Neutrophil (primary cell): ENCODE measurements around the gene NUDC.

Source experiments
- H3K27ac ChIP-seq: fragments of 200-600 bp; sonication (generic); 2 replicates; pipeline ENCODE4 v1.5.1; 2016; ENCODE audit warnings: mild to moderate bottlenecking, moderate library complexity
- H3K27me3 ChIP-seq: fragments of 200-600 bp; sonication (generic); 2 replicates; pipeline ENCODE4 v1.6.0; 2016; ENCODE audit warnings: mild to moderate bottlenecking
- H3K36me3 ChIP-seq: fragments of 200-600 bp; sonication (generic); 2 replicates; pipeline ENCODE4 v1.5.1; 2017
- H3K4me1 ChIP-seq, 2 experiments: fragments of 200-600 bp in 1 of 2; sonication (generic) in 1 of 2; 1 replicate in 1 of 2; 2 replicates in 1 of 2; pipeline versions ENCODE4 v1.5.1 to v1.6.1; 2013 to 2016; ENCODE audit warnings: low read depth in 1 of 2, low read length in 1 of 2, mild to moderate bottlenecking in 1 of 2, moderate library complexity in 1 of 2; ENCODE audit not compliant: control insufficient read depth in 1 of 2, insufficient read depth in 1 of 2
- H3K4me3 ChIP-seq, 2 experiments: fragments of 200-600 bp in 1 of 2; sonication (generic) in 1 of 2; 1 replicate in 1 of 2; 2 replicates in 1 of 2; pipeline ENCODE4 v1.5.1; 2013 to 2016; ENCODE audit warnings: low read depth in 1 of 2, low read length in 1 of 2, mild to moderate bottlenecking in 1 of 2, moderate library complexity in 1 of 2
- H3K9me3 ChIP-seq: fragments of 200-600 bp; sonication (generic); 2 replicates; pipeline ENCODE4 v1.5.1; 2016
- CTCF ChIP-seq: fragments of 200-600 bp; sonication (generic); IDR thresholded peaks from 2 replicates; pipeline ENCODE4 v1.5.1; 2016; ENCODE audit warnings: antibody characterized with exemption

The NUDC gene

DNA sequence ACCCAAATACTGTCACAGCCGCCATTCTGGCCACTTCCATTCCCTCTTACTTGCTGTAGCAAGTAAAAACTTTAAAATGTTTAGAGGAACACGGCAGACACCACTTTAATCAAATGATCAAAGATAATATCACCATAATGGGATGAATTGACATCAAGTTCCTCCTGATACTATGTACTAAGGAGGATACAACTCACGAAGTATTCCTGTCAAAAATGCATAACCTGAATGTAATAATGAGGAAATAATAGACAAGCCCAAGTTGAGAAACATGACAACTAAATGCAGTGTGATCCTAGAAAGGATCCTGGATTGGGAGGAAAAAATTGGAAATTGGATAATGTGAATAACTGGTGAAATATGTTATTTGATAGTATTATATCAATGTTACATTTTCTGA, 34.8 kb downstream of the NUDC start:
- no peak for TF ChIP-seq CTCF
- H3K36me3 ChIP-seq: no peaks in the 10 kb centered on the region
- peaks cover 71% of the 10 kb centered on the region for H3K27me3 ChIP-seq

DNA sequence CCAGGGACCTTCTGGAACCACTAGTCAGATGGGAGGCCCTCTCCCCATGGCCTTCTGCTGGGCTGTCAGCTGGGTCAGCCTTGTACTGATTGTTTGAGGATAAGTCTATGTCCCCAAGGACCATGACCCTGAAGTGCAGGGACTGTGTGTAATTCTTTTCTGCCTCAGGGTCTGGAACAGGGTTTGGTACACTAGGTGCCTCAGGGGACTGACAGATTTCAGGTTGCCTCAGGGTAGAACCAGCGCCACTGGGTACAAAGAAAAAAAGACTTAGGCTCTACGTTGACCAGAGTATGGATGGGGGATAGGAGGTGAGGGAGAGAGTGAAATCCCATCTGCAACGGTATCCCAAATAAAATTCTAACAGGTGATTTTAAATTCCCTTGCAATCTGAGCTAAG, 35.8 kb downstream of the NUDC start:
- Histone ChIP-seq H3K27ac (no peak overlapping the region), H3K4me3 (no peak overlapping the region), H3K4me1 (peaks cover 11 to 13% of the 10 kb centered on the region in 2 experiments), H3K36me3 (no peaks in the 10 kb centered on the region), H3K9me3 (no peaks in the 10 kb centered on the region), H3K27me3 (peaks cover 81% of the 10 kb centered on the region)
- no peak for TF ChIP-seq CTCF

More for the DNA sequence above, 34.8 kb downstream of the NUDC start:
- Histone ChIP-seq H3K27ac (no peak overlapping the region), H3K4me3 (no peak overlapping the region), H3K9me3 (no peaks in the 10 kb centered on the region), H3K4me1 (peaks cover 11 to 13% of the 10 kb centered on the region in 2 experiments)

- H3K27ac ChIP-seq: no peak overlapping the region
- H3K4me3 ChIP-seq: no peak overlapping the region
- no peak for TF ChIP-seq CTCF
- H3K4me1 ChIP-seq: peaks cover 11 to 13% of the 10 kb centered on the region in 2 experiments
- no peaks in the 10 kb centered on the region for H3K9me3 ChIP-seq
- H3K36me3 ChIP-seq: no peaks in the 10 kb centered on the region
- H3K27me3 ChIP-seq: peaks cover 94% of the 10 kb centered on the region
Measured at GRCh38 chr1:26959270-26959669, 37.7 kb downstream of the NUDC start.

GRCh38 chr1:26959722-26960624, 38.4 kb downstream of the NUDC start, which contains the start of gene KDF1:
TSS of gene KDF1 (minus strand) at chr1:26960468. CDS start at chr1:26952380, 8,088 bp downstream.
- Histone ChIP-seq H3K27ac (no peak within 1 kb of the TSS), H3K27me3 (peaks cover 96% of the 10 kb centered on the region), H3K4me1 (peaks cover 11 to 13% of the 10 kb centered on the region in 2 experiments), H3K9me3 (no peaks in the 10 kb centered on the region), H3K36me3 (no peaks in the 10 kb centered on the region), H3K4me3 (peak within 1 kb of the TSS; percentile 25 to 42)
- TF ChIP-seq CTCF: no peak

GRCh38 chr1:26960625-26960966, 39.1 kb downstream of the NUDC start:
- Histone ChIP-seq H3K36me3 (no peaks in the 10 kb centered on the region), H3K4me1 (peaks cover 11 to 13% of the 10 kb centered on the region in 2 experiments), H3K9me3 (no peaks in the 10 kb centered on the region), H3K27me3 (peaks cover 92% of the 10 kb centered on the region), H3K27ac (no peak overlapping the region), H3K4me3 (peak overlapping the region in 1 of 2 experiments; percentile 25)
- TF ChIP-seq CTCF: no peak
